Renal pelvis (tissue), 12 donors: ENCODE results near the gene SASS6. TPM values are rescaled to one million over a fixed set of nuclear protein-coding genes. Genes with fewer than 3 reads are reported as not detected.

Experiments used
- DNase-seq: peaks from one replicate; pipeline ENCODE4 v3.0.0-alpha.2; 2013
- long read RNA-seq, 16 experiments: transcript quantifications; one replicate each; lab custom pipeline, GENCODE V29; 2026
- polyA plus RNA-seq, 3 donors: library from polyadenylated mRNA; unstranded; fragments of 120-200 nt; gene quantifications; one replicate each; pipeline ENCODE4 v1.2.1, GENCODE V29; 2013; ENCODE audit not compliant: insufficient read length in 3 of 3

The SASS6 gene
- polyA plus RNA-seq, result 1 to 10 TPM; 7.9 to 9.0 (median 8.5) TPM
- long read RNA-seq, donor 1, partial matches to known transcripts, result 0 of 1 reads
- long read RNA-seq, donor 1, other reads (novel, unspliced or antisense), result 0 of 1 reads
- long read RNA-seq, donor 2, result 0 reads
- long read RNA-seq, donor 3, partial matches to known transcripts, result 0 of 1 reads
- long read RNA-seq, donor 3, other reads (novel, unspliced or antisense), result 0 of 1 reads
- long read RNA-seq, donor 4, partial matches to known transcripts, result 0 of 1 reads
- long read RNA-seq, donor 4, other reads (novel, unspliced or antisense), result 0 of 1 reads
- long read RNA-seq, donor 5, result 0 reads
- long read RNA-seq, donor 6, partial matches to known transcripts, result 14 of 14 reads
- long read RNA-seq, donor 6, other reads (novel, unspliced or antisense), result 0 of 14 reads
- long read RNA-seq, donor 7, result 0 reads
- long read RNA-seq, donor 8, result 0 reads
- long read RNA-seq, donor 9, partial matches to known transcripts, result 16 of 17 reads
- long read RNA-seq, donor 9, other reads (novel, unspliced or antisense), result 0 of 17 reads
- long read RNA-seq, donor 10, result 0 reads
- long read RNA-seq, donor 11, result 0 reads
- long read RNA-seq, donor 12, partial matches to known transcripts, result 0 of 1 reads
- long read RNA-seq, donor 12, other reads (novel, unspliced or antisense), result 0 of 1 reads
- long read RNA-seq, donor 13, partial matches to known transcripts, result 17 of 22 reads
- long read RNA-seq, donor 13, other reads (novel, unspliced or antisense), result 5 of 22 reads
- long read RNA-seq, donor 14, result 0 reads
- long read RNA-seq, donor 15, partial matches to known transcripts, result 48 of 53 reads
- long read RNA-seq, donor 15, other reads (novel, unspliced or antisense), result 5 of 53 reads
- long read RNA-seq, donor 16, result 0 reads

- peak; percentile 99 for DNase-seq
Observed at GRCh38 chr1:100132566-100133477, at the start of gene SASS6, which contains the start of gene TRMT13. Gene SASS6 (minus strand): TSS chr1:100132930. CDS start chr1:100132814, 116 bp downstream. Gene TRMT13 (plus strand): TSS chr1:100133163. CDS start chr1:100133169, 6 bp downstream.

- DNase-seq, result no peak
Observed at GRCh38 chr1:100178091-100178490, 45.4 kb upstream of the SASS6 start, which contains the start of gene LRRC39. Gene LRRC39 (minus strand): TSS chr1:100178256. CDS start chr1:100168516, 9,740 bp downstream.

- DNase-seq, result no peak
Observed at GRCh38 chr1:100177295-100178041, 44.7 kb upstream of the SASS6 start.

GRCh38 chr1:100168051-100168450 lies 35.3 kb upstream of the SASS6 start:
- no peak for DNase-seq

GRCh38 chr1:100164702-100165101 lies 32.0 kb upstream of the SASS6 start:
- no peak for DNase-seq

- no peak for DNase-seq
Observed at GRCh38 chr1:100164216-100164615, 31.5 kb upstream of the SASS6 start.

GRCh38 chr1:100162881-100163280 lies 30.2 kb upstream of the SASS6 start:
- no peak for DNase-seq

- no peak for DNase-seq
Observed at GRCh38 chr1:100152271-100152670, 19.5 kb upstream of the SASS6 start.

GRCh38 chr1:100151679-100152078 lies 18.9 kb upstream of the SASS6 start:
- no peak for DNase-seq

GRCh38 chr1:100147875-100148274 lies 15.1 kb upstream of the SASS6 start:
- no peak for DNase-seq

GRCh38 chr1:100146958-100147357 lies 14.2 kb upstream of the SASS6 start:
- DNase-seq, result no peak

- no peak for DNase-seq
Observed at GRCh38 chr1:100145116-100145515, 12.4 kb upstream of the SASS6 start.

GRCh38 chr1:100142343-100142742 lies 9.6 kb upstream of the SASS6 start:
- no peak for DNase-seq

- no peak for DNase-seq
Observed at GRCh38 chr1:100141192-100141591, 8.5 kb upstream of the SASS6 start.

- no peak for DNase-seq
Observed at GRCh38 chr1:100137602-100138001, 4.9 kb upstream of the SASS6 start.

GRCh38 chr1:100134872-100135271 lies 2.1 kb upstream of the SASS6 start:
- DNase-seq, result no peak

GRCh38 chr1:100131623-100132022 lies 1.1 kb downstream of the SASS6 start:
- DNase-seq, result no peak

GRCh38 chr1:100130552-100131077 lies 2.1 kb downstream of the SASS6 start:
- no peak for DNase-seq

GRCh38 chr1:100127226-100127625 lies 5.5 kb downstream of the SASS6 start:
- DNase-seq, result no peak

- DNase-seq, result no peak
Observed at GRCh38 chr1:100122177-100122576, 10.6 kb downstream of the SASS6 start.
